ENCODE results near the gene MAP7D2.

- TF ChIP-seq EZH2 (IDR thresholded peaks at IDR 0.05; ENCODE audit: borderline replicate concordance), result no peak
- no peak for TF ChIP-seq EZH2phosphoT487 (IDR thresholded peaks at IDR 0.05; ENCODE audit: low read depth, severe bottlenecking, unreplicated experiment)
Observed at GRCh38 chrX:20132666-20133065, 16.0 kb upstream of the MAP7D2 start.

All from hepatocyte (in vitro differentiated cells).